ENCODE data around the gene INTS1.

The INTS1 gene

GRCh38 chr7:1503816-1504775, at the start of gene INTS1:
TSS of gene INTS1 (minus strand) at chr7:1504389. CDS start at chr7:1503960, 429 bp downstream.
- peak; percentile 79 to 80 for DNase-seq (ENCODE audit: low read depth in 2 of 2)

GRCh38 chr7:1553512-1554210, 49.5 kb upstream of the INTS1 start:
- DNase-seq (ENCODE audit: low read depth in 2 of 2): no peak

GRCh38 chr7:1552200-1552599, 48.0 kb upstream of the INTS1 start:
- DNase-seq (ENCODE audit: low read depth in 2 of 2): no peak

- no peak for DNase-seq (ENCODE audit: low read depth in 2 of 2)
These were observed 46.6 kb upstream of the INTS1 start for GRCh38 chr7:1550846-1551155.

GRCh38 chr7:1550005-1550845, 46.0 kb upstream of the INTS1 start:
- no peak for DNase-seq (ENCODE audit: low read depth in 2 of 2)

GRCh38 chr7:1549357-1550004, 45.3 kb upstream of the INTS1 start:
- no peak for DNase-seq (ENCODE audit: low read depth in 2 of 2)

DNA sequence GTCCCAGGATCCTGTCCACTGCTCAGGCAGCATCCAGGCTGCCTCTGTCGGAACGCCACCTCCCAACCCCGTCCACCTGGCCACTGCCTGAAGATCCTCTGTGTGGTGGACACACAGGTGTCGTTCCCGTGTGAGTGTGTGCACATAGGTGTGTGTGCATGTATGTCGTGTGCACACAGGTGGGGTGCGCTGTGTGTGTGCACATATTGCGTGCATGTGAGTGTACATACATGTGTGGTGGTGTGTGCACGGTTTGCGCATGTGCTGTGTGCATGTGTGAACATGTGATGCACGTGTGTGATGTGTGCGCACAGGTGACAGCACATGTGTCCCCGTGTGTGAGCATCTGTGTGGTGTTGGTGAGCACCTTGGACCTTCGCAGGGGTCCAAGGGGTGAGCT, 44.8 kb upstream of the INTS1 start:
- DNase-seq (ENCODE audit: low read depth in 2 of 2): no peak

- no peak for DNase-seq (ENCODE audit: low read depth in 2 of 2)
These were observed 44.2 kb upstream of the INTS1 start for GRCh38 chr7:1548438-1548831.

DNA sequence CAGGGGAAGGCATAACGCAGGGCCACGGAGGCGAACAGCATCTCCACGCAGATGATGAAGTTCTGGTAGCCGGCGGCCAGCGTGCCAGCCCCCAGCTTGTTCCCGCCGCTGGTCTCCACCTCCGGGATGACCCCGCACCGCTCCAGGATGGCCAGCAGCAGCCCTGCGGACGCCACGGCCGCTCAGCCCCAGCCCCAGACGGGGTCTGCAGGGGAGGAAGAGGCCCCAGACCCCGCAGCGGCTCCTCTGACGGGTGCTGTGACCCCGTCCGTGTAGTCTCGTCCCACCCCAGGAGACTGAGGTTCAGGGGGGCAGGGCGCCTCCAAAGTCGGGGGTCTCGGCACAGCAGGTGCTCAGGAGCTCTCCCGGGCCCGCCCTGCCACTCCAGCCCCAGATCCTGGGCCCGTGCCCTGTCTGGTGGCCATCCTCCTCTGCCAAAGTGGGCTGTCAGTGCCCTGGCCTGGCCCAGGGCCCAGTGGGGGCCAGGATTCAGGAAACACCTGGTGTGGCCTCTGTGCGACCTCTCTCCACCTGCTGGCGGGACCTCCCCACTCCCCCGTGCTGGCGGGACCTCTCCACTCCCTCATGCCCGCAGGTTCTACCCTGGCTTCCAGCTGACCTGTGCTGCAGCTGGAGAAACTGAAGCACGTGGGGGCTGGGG, 43.7 kb upstream of the INTS1 start:
- no peak for DNase-seq (ENCODE audit: low read depth in 2 of 2)

GRCh38 chr7:1546909-1547776, 43.0 kb upstream of the INTS1 start:
- no peak for DNase-seq (ENCODE audit: low read depth in 2 of 2)

- DNase-seq (ENCODE audit: low read depth in 2 of 2): no peak
These were observed 42.2 kb upstream of the INTS1 start for GRCh38 chr7:1546274-1546908.

- DNase-seq (ENCODE audit: low read depth in 2 of 2): no peak
These were observed 41.4 kb upstream of the INTS1 start for GRCh38 chr7:1545417-1546246.

- no peak for DNase-seq (ENCODE audit: low read depth in 2 of 2)
These were observed 40.8 kb upstream of the INTS1 start for GRCh38 chr7:1544896-1545416.

DNA sequence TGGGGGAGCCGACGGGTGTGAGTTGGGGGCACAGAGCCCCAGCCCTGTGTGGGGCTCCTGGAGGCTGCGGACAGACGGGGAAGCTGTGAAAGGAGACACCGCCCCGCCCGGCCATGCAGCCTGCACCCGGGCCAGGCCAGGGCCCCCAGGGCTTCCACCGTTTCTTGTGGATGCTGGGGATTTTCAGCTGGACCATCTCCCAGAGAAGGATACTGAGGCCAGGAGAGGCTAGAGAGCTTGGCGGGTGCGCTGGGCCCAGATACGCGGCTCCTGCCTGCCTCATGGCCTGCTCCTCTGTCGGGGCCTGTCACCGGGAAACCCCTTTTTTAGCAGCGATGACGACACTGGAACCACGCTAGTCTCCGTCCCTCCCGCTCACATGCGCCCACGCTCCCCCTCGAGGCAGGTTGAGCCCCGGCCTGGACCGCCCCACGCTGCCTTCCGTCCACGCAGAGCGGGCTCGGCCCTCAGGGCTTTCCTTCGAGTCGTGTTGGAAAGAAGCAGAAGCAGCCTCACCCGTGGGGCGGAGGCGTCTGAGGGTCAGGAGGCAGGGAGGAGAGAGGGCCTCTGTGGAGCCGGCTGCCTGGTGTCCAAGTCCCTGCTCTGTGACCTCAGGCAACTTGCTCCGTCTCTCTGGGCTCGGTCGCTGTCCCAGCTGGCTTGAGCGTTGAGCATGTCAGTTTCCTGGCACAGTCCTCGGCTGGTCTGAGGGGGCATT, 40.1 kb upstream of the INTS1 start:
- DNase-seq (ENCODE audit: low read depth in 2 of 2): no peak

DNA sequence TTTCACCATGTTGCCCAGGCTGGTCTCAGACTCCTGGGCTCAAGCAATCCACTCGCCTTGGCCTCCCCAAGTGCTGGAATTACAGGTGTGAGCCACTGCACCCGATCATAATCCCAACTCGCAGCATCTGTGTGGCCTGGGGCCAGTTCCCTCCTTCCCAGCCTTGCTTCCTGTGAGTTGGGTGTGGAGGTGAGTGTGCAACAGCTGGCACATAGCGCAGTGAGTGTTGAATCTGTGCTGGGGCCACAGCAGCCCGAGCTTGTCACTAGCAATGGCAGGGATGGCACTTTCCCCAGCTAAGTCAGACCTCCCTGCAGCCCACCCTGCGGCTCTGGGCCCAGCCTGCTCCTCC, 39.6 kb upstream of the INTS1 start:
- DNase-seq (ENCODE audit: low read depth in 2 of 2): no peak

DNA sequence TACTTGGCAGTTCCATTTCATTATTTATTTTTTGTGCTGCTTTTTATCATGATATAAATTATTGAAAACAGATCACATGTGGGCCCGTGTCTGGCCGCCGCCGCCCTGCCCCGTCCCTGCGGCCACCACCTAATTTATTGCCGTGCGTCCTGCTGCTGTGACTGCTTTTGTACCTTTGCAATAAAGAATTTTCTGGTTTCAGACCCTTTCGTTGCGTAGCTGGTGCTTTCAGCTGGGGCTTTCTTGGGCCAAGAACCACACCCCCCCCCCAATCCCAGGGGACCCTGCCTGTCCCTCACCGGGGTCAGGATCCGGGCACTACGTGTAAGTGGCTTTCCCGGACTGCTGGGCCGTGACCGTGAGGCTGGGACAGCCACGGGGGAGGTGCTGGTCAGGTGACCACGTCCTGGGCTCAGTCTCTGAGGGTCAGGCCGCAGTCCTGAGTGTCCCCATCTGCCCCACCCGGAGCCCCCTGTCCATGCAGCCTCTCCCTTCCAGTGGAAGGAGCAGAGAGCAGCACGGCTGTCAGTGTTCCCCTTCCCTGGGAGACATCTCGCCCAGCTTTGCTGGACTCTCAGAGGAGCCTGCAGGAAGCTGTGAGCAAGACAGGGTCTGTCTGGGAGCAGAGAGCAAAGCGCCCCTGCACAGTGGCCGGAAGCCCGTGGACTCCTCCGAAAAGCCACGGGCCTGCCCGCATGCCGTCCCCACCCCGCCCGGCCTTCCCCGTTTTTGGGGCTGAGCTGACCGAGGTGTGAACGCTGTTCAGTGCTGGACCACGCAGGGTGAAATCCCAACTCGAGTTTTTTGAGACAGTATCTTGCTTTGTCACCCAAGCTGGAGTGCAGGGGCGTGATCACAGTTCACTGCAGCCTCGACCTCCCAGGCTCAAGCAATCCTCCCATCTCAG, 38.9 kb upstream of the INTS1 start:
- DNase-seq (ENCODE audit: low read depth in 2 of 2): no peak

DNA sequence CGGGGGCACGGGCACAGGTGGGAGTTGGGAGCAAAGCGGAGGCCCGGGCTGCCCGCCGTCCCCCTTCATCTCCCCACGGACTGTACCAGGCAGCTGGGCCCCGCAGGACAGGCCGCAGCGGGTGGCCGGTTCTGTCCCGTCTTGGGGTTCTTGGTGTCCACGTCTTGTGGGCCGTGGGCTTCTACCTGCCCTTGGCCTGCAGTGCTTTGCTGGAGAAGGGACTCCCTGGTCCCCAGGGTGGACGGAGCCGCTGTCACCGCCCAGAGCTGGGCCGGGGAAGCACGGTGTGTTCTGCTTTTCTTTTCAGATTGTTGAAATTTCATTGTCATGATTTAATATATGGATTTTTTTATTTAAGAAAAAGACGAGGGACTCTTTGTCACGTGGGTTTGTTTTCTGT, 38.1 kb upstream of the INTS1 start:
- no peak for DNase-seq (ENCODE audit: low read depth in 2 of 2)
